HG03442 (cell line): ENCODE data around the gene PON2.
"Not testable (repeated sequence)": the region's sequence is repeated elsewhere in the genome, so short reads cannot be mapped to it uniquely, and the experiment has no call there.

ENCODE experiments used
- ATAC-seq: cut with Tn5 transposase; IDR thresholded peaks from one replicate; pipeline ENCODE4 v1.9.1; 2021; ENCODE audit warnings: mild to moderate bottlenecking, moderate library complexity; ENCODE audit not compliant: unreplicated experiment

Gene PON2

DNA sequence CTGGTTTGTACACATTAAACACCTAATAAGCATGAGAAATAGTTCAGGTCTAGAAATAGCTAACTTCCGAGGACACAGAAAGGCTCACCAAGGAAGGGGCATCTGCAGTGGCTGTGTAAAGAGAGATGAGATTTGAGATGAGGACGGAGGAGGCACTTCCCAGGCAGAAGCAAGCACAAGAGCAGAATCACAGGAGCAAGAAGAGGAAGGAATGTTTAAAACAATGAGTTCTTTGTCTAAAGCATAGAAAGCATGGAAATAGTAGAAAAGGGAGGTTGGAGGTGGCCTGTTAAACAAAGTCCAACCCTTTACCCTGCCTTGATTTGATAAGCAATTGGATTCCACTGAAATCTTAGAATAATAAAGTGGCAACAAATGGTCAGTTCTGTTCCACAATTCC, 27.1 kb downstream of the PON2 start:
- no peak for ATAC-seq

- no peak for ATAC-seq
Observed at GRCh38 chr7:95405800-95406199, 29.0 kb downstream of the PON2 start.

- no peak for ATAC-seq
Observed at GRCh38 chr7:95405208-95405607, 29.6 kb downstream of the PON2 start.

DNA sequence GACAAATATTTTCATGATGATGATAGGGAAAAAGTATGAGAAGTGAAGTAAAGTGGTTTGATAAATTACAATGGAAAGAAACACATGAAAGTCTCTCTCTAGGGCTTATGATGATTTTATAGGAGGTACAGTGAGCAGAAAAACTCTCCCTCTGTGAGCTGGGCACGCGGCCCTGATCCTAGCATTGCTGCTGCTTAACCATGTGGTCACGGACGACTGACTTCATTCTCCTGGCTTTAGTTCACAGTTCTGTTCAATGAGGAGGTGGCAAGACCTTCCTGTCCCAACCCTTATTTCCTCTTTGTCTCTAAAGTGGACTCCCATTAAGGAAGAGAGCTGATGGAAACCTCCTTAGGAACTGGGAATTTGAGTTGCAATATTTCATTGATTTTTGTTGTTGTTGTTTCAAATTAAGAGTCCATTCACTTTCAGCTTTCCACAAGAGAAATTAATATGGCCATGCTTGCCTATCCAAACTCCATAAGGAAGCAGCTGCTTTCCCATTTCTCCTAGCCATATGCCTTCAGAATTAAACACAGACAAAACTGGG, 30.4 kb downstream of the PON2 start:
- ATAC-seq, result no peak

DNA sequence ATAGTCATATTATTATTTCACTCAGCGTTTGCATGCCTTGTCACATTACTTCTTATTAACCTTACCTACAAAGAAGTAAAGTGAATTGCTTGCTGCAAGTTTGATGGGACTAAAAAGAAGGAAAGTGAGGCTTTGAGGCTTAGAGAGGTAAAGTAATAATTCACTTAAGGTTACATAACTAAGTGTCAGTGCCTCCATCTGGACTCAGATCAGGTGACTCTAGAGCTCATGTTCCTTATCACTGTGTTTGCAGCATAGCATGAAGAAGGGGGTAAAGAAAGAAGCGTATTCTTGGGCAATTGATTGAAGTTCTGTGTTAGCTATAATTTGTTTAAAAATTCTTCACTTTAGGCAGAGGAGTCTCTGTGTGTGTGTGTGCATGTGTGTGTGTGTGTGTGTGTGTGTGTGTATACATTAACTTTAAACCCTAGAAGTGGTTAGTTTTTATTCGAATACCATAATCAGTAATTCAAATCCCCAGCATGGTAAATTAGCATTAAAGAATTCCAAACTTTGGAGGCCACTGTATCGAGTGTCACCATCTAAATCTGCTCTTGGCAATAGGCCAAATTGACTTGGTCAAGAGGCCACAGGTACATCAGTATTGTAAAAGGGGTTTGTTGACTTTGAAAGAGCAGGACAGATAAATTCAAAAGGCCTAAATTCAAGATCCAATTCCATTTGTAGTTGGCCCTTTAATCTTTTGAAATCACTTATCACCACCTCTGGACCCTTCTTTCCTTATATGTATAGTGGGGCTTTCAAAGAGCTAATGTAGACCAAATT, 36.5 kb downstream of the PON2 start:
- no peak for ATAC-seq

- ATAC-seq, result no peak
Observed at GRCh38 chr7:95397381-95397780, 37.4 kb downstream of the PON2 start.

GRCh38 chr7:95396136-95397032, 38.4 kb downstream of the PON2 start, which contains the start of gene PON3:
TSS of gene PON3 (minus strand) at chr7:95396375. CDS start at chr7:95396350, 25 bp downstream.
- peak; percentile 63 for ATAC-seq

DNA sequence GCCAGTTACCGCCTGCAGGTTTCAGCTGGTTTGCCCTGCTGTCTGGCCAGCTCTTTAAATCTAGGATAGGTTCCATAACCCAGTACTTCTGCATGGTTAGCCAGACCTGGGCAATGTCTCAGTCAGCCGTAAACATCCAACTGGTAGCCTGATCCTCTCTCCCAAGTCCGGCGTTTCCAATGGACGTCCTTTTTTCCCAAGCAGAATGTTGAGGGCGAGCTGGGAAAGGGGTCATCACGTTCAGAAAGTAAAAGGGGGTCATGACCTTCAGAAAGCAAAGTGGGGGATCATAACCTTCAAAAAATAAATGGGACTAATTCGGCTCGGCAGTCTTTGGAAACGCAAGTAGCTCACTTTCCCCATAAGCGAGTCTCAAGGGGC, 39.1 kb downstream of the PON2 start:
- no peak for ATAC-seq

GRCh38 chr7:95394370-95394769, 40.5 kb downstream of the PON2 start:
- no peak for ATAC-seq

DNA sequence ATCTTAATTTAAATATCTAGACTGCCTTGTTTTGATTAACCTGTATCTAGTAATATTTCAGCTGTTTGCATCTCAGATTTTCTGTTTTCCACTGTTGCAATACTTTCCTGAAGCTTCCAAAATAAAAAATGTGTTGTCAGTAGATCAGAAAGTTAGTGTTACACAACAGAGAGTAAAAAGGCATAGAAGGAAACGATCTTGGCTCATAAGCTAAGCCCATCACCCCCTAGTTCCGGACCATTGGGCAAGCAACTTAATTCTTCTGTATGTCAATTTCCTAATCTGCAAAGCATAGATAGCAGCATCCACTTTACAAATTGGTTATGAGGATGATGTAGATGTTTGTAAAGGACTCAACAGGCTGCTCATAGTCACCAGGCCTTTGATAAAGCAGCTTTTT, 43.1 kb downstream of the PON2 start:
- ATAC-seq, result no peak

- no peak for ATAC-seq
Observed at GRCh38 chr7:95389516-95389915, 45.3 kb downstream of the PON2 start.

DNA sequence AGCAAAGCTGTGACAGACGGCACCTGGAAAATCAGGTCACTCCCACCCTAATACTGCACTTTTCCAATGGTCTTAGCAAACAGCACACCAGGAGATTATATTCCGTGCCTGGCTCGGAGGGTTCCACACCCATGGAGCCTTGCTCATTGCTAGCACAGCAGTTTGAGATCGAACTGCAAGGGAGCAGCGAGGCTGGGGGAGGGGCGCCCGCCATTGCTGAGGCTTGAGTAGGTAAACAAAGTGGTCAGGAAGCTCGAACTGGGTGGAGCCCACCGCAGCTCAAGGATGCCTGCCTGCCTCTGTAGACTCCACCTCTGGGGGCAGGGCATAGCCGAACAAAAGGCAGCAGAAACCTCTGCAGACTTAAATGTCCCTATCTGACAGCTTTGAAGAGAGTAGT, 55.4 kb downstream of the PON2 start:
- ATAC-seq, result not testable (repeated sequence)

GRCh38 chr7:95376632-95377400, 58.0 kb downstream of the PON2 start:
- no peak for ATAC-seq

DNA sequence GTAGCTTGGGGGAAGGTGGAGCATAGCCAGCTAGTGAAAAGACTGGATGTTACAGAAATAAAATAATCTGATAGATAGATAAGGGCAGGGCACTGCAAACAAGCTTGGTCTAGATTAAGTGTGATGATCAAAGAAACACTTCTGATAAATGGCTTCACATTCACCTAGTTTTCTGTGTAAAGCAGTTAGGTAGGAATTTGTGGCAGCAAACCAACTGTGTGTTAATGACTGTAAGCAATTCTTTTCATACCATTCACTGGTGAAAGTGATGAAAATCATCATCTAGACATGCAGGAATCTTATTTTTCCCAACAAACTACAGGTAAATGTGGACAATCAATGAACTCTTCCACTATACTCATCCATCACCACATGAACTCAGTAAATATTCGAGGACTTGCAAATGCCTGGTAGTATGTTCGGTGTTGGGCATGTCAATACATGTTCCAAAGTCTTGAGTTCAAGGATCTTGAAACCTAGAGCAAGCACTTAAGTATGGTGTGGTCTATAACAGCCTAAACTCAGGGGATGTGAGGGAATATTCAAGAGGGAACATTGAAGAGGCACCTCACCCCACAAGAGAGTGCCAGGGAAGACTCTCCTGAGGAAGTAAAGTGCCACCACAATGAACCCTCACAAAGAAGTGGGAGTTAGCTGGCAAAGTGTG, 59.1 kb downstream of the PON2 start:
- ATAC-seq, result no peak

GRCh38 chr7:95373323-95373722, 61.5 kb downstream of the PON2 start:
- no peak for ATAC-seq

- no peak for ATAC-seq
Observed at GRCh38 chr7:95368235-95368634, 66.6 kb downstream of the PON2 start.

DNA sequence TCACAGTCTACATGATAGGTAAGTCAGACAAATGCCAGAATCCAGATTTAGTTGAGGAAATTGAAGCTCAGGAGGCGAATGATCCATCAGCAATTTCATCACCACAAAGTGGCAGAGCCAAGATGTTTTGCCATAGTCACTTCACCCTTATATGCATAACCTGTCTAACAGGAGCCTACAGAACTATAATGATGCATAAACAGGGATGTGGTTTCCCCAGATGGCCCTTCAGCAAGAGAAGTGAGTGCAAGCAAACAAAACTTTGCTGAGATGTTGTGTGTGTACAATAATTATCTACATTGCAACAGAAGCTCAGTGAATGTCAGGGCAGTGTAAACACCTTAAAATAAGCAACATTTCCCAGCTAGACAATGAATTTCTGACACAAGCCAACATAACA, 67.2 kb downstream of the PON2 start:
- ATAC-seq, result no peak

- no peak for ATAC-seq
Observed at GRCh38 chr7:95365151-95365550, 69.7 kb downstream of the PON2 start.

DNA sequence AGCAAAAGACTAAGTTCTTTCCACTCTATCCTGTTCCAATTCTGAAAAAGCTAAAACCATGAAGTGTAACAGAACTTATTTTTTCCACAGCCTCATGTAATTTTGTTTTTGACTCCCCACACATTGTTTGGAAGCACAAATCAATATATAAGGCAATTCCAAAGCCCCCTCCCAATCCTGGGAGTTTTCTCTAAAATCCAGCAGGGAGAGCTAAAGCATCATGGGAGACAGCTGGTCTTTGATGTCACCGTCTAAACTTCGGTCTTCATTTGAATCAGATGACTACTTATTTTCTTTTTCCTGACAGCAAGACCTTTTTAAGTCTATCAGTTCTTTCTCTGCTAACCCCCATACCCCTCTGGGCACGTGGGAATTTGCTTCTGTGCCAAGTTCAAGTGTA, 77.2 kb downstream of the PON2 start:
- no peak for ATAC-seq
